ENCODE measurements around the gene INHBC.

DNA sequence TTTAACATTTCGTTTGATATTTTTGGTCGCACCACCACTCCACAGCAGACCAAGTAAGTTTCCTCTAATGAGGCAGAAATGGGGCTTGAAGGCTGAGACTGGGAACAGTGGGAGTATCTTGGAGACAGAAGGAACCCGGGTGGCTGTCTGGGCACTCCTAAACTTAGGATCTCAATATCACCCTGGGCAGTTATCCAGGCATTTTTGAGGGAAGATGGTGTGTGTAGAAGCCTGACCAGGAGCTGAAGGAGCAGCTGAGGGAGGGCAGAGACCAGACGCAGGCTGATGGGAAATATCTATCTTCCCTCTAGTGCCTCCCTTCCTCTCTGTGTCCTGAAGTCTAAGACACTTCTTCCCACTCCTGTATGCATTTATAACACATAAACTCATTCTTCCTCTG, 64.0 kb downstream of the INHBC start:
- TF ChIP-seq POLR2A (IDR thresholded peaks at IDR 0.05; ENCODE audit: low read length) (no peak), GATA1 (IDR thresholded peaks at IDR 0.05; ENCODE audit: low read depth, low read length) (no peak)

Measured in erythroblast (primary cell).